Measurements from ENCODE around the gene OTOG.

GRCh38 chr11:17651681-17652080, 104.6 kb downstream of the OTOG start:
- TF ChIP-seq EZH2phosphoT487 (conservative IDR thresholded peaks at IDR 0.05; ENCODE audit: low read length) (no peak), CTCF (IDR thresholded peaks at IDR 0.05; ENCODE audit: insufficient read depth, low read length, poor library complexity, severe bottlenecking) (no peak)

Data from SU-DHL-6 (cell line).